ENCODE results near the gene CNBP. TPM values are rescaled to one million over a fixed set of nuclear protein-coding genes. Genes with fewer than 3 reads are reported as not detected.
A peak's percentile ranks its signal among the peaks of the same experiment; 100 is the strongest.
"Not testable (repeated sequence)": the region's sequence is repeated elsewhere in the genome, so short reads cannot be mapped to it uniquely, and the experiment has no call there.

Gene CNBP
- total RNA-seq, 6 donors from 2014 or later: 185 to 426 (median 312) TPM

- Histone ChIP-seq H3K4me3 (no peak overlapping the region), H3K36me3 (no peaks in the 10 kb centered on the region), H3K27me3 (no peaks in the 10 kb centered on the region), H3K9me3 (no peaks in the 10 kb centered on the region), H3K4me1 (peaks cover 47 to 66% (median 55%) of the 10 kb centered on the region in 4 donors), H3K27ac (peak overlapping the region; percentile 84 to 89 (median 87))
- TF ChIP-seq POLR2AphosphoS5 (IDR thresholded peaks at IDR 0.05) (peak; percentile 43 to 60), CTCF (IDR thresholded peaks at IDR 0.05) (no peak), POLR2A (IDR thresholded peaks at IDR 0.05) (peak in 1 of 4 donors; percentile 34), EP300 (IDR thresholded peaks at IDR 0.05) (no peak)
- ATAC-seq (ENCODE audit: low FRiP score in 2 of 2) (peak; percentile 70 to 76), DNase-seq (peak; percentile 81 to 86)
- WGBS, 2 donors: 39 to 54% methylated on average over 6 of the region's 6 CpGs
Measured at GRCh38 chr3:129226374-129226773, 42.7 kb upstream of the CNBP start.

DNA sequence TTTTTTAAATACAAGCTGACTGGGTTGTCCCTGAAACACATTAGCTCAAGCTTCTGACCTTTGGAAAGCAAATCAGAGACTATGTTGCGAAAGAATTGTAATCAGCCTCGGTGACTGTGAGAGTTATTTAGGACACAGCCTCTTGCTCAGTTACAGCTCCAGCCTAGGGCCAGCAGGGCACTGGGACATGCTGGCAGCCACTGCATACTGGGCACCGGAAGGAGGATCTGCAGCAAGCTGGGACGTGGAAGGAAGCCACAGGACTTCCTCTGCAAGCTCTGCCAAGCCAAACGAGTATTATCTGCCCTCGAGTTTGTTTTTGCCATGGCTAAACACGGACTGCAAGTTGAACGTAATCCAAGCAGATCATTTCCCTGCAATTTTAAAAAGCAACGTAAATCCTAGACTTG is 41.3 kb upstream of the CNBP start:
- Histone ChIP-seq H3K36me3 (no peaks in the 10 kb centered on the region), H3K4me3 (peak overlapping the region in 2 of 4 donors; percentile 1 to 12), H3K4me1 (peaks cover 47 to 59% (median 55%) of the 10 kb centered on the region in 4 donors), H3K9me3 (no peaks in the 10 kb centered on the region), H3K27me3 (no peaks in the 10 kb centered on the region), H3K27ac (peak overlapping the region; percentile 73 to 89 (median 86))
- ATAC-seq (ENCODE audit: low FRiP score in 2 of 2): peak; percentile 91 to 93
- DNase-seq: peak in 1 of 2 donors; percentile 94
- WGBS, 2 donors: 1 to 2% methylated on average over 8 to 9 of the region's 9 CpGs
- TF ChIP-seq POLR2A (IDR thresholded peaks at IDR 0.05) (peak in 1 of 4 donors; percentile 65), CTCF (IDR thresholded peaks at IDR 0.05) (peak in 3 of 6 experiments; percentile 14 to 46 (median 35)), POLR2AphosphoS5 (IDR thresholded peaks at IDR 0.05) (peak; percentile 88 to 89), EP300 (IDR thresholded peaks at IDR 0.05) (peak in 1 of 4 donors; percentile 53)

GRCh38 chr3:129224387-129224786 is 40.7 kb upstream of the CNBP start:
- Histone ChIP-seq H3K27ac (peak overlapping the region; percentile 73 to 89 (median 86)), H3K4me1 (peaks cover 43 to 53% (median 50%) of the 10 kb centered on the region in 4 donors)
- not testable (repeated sequence) for DNase-seq; ATAC-seq (ENCODE audit: low FRiP score in 2 of 2); H3K4me3 ChIP-seq; H3K36me3 ChIP-seq; H3K9me3 ChIP-seq; H3K27me3 ChIP-seq
- 31 to 53% methylated on average over 1 of the region's 1 CpG for WGBS, 2 donors

DNA sequence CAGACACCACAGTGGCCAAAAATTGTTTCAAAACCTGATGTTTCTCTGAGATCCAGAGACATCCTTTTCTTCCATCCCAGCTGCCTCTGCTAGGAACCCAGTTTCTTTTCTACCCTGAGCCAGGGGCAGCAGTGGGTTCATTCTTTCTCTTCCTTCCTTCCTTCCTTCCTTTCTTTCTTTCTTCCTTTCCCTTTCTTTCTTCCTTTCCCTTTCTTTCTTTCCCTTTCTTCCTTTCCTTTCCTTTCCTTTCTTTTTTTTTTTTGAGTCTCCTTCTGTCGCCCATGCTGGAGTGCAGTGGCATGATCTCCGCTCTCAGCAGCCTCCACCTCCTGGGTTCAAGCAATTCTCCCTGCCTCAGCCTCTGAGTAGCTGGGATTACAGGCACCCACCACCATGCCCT is 35.0 kb upstream of the CNBP start:
- no peaks in the 10 kb centered on the region for H3K9me3 ChIP-seq
- TF ChIP-seq EP300 (IDR thresholded peaks at IDR 0.05) (no peak), CTCF (IDR thresholded peaks at IDR 0.05) (no peak), POLR2A (IDR thresholded peaks at IDR 0.05) (no peak), POLR2AphosphoS5 (IDR thresholded peaks at IDR 0.05) (no peak)
- no peaks in the 10 kb centered on the region for H3K36me3 ChIP-seq
- no peak overlapping the region for H3K27ac ChIP-seq
- no peak overlapping the region for H3K4me3 ChIP-seq
- DNase-seq (no peak), ATAC-seq (ENCODE audit: low FRiP score in 2 of 2) (no peak)
- no peaks in the 10 kb centered on the region for H3K27me3 ChIP-seq
- 90% methylated on average over 2 of the region's 2 CpGs for WGBS, 2 donors
- H3K4me1 ChIP-seq: peaks cover 0 to under 1% (median 0%) of the 10 kb centered on the region in 4 donors

- Histone ChIP-seq H3K27ac (no peak overlapping the region), H3K4me3 (no peak overlapping the region), H3K36me3 (no peaks in the 10 kb centered on the region), H3K9me3 (no peaks in the 10 kb centered on the region), H3K4me1 (peaks cover 8 to 14% (median 13%) of the 10 kb centered on the region in 4 donors), H3K27me3 (no peaks in the 10 kb centered on the region)
- no peak for DNase-seq
- WGBS, 2 donors: 97 to 98% methylated on average over 5 of the region's 5 CpGs
- no peak for ATAC-seq (ENCODE audit: low FRiP score in 2 of 2)
- TF ChIP-seq POLR2AphosphoS5 (IDR thresholded peaks at IDR 0.05) (no peak), EP300 (IDR thresholded peaks at IDR 0.05) (no peak), CTCF (IDR thresholded peaks at IDR 0.05) (no peak), POLR2A (IDR thresholded peaks at IDR 0.05) (no peak)
Measured at GRCh38 chr3:129213238-129213637, 29.5 kb upstream of the CNBP start.
